NCI-H2081 (cell line): ENCODE measurements around the gene ATP11A.
"Not testable (repeated sequence)": the region's sequence is repeated elsewhere in the genome, so short reads cannot be mapped to it uniquely, and the experiment has no call there.

Experiments
- DNase-seq, 2 experiments: peaks; one replicate each; lab custom pipeline; 2025; lab: John Stamatoyannopoulos, UW

ATP11A gene

DNA sequence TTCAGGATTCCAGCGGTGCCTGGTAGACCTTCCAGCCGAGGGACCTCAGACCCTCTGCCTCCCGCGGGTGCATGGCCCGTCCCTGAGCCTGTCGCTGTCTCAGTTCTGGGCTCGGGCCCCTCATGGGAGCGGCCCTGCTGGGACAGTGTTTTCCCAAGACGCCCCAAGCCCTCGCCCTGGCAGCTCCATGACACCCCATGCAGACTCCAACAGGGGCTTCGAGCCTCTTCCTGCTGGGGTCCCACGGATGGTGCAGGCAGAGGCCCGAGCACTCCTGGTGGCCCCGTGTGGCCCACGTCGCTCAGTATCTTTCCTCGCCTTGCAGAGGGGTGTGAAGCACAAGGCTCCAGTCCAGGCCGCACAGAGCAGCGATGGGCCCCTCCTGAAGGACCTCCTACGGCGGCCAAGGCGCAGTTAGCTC, 190.4 kb downstream of the ATP11A start:
- no peak for DNase-seq

DNA sequence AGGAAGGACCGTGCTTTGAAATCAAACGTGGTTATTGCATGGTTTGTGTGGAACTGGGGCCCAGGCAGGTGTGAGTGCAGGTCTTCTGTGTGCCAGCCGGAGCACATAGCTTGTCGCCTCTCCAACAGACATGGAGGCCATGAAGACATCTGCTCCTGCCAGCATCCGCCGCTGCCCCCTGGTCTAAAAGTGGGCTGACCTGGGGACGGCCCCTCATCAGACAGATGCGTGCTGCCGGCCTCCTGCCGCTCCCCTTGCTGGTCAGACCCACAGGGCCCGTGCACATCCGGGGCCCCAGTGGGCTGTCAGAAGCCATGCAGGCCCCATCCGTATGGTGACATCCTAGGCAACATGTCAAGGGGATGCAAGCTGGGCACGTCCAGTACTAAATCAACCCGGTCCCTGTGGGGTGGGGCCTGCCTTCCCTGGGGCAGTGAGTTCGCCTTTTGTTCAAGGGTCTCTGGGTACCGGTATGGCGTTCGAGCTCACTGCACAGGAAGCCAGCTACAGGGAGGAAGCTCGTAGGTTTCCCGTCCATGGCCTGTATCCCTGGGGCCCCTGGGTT, 191.2 kb downstream of the ATP11A start:
- no peak for DNase-seq

DNA sequence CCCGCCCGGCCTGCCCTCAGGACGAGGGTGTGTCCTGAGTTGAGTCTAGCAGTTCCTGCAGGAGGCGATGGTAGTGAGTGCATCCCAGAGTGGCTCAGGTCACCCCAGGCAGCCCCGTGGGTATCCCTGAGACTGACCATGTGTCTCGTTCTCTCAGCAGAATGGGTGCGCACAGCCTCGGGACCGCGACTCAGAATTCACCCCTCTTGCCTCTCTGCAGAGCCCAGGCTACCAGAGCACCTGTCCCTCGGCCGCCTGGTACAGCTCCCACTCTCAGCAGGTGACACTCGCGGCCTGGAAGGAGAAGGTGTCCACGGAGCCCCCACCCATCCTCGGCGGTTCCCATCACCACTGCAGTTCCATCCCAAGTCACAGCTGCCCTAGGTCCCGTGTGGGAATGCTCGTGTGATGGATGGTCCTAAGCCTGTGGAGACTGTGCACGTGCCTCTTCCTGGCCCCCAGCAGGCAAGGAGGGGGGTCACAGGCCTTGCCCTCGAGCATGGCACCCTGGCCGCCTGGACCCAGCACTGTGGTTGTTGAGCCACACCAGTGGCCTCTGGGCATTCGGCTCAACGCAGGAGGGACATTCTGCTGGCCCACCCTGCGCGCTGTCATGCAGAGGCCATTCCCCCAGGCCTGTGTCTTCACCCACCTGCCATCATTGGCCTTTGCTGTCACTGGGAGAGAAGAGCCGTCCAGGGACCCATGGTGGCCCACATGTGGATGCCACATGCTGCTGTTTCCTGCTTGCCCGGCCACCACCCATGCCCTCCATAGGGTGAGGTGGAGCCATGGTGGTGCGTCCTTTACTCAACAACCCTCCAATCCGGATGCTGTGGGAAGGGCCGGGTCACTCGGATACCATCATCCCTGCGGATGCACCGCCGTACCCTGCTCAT, 192.1 kb downstream of the ATP11A start:
- DNase-seq: no peak

DNA sequence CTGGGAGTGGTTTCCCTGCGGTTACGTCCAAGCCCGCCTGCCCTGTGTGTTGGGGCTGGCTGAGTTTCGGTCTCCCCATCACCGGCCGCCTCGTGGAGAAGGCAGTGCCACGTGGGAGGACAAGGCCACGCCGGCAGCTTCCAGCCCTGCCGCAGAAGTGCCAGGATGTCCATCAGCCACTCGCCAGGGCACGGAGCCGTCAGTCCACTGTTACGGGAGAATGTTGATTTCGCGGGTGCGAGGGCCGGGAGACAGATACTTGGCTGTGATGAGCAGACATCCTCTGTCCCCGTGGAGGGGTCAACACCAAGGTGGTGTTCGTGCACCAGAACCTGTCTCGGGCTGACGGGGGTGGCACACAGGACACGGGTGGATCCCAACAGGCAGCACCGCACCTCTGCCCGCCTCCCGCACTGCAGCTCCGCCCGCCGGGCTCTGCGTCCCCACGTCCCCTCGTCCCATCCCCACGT, 192.8 kb downstream of the ATP11A start:
- no peak for DNase-seq

DNA sequence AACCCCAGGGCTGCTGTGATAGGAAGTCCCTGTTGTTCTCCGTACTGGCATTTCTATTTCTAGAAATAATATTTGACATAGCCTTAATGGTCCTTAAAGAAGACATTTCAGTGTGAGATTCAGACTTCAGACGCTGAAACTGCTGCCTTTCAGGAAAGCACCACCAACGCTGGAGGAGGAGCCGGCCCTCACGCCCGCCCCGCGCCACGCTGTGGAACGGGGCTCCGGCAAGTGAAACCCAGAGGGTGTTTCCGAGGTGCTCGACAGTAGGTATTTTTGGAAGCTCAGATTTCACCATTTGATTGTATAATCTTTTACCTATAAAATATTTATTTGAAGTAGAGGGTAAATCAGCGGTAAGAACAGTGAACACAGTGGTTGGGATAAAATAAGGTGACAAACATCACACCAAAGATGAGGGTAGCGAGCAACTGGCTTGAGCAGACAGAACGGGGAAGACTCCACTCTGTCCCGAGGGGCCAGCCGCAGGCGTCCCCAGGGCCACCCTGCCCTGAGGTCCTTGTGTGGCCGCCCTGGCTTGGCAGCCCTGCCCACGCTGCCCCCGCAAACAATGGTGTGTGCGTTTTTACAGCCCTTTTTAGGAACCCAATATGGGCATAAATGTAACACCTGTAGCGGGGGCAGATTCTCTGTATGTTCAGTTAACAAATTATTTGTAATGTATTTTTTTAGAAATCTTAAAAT, 193.6 kb downstream of the ATP11A start:
- no peak for DNase-seq

DNA sequence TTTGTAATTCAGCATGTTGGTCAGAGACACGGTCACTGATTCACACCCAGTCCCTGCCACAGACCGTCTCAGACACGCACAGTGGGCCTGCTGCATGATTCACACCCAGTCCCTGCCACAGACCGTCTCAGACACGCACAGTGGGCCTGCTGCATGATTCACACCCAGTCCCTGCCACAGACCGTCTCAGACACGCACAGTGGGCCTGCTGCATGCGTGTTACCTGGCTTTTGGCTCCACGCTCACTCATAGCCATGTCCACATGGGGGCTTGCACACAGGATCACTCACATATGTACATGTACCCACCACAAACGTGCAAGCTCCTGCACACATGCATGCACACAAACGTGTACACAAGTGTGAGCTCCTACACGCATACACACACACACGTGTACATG, 194.9 kb downstream of the ATP11A start:
- DNase-seq: not testable (repeated sequence)

DNA sequence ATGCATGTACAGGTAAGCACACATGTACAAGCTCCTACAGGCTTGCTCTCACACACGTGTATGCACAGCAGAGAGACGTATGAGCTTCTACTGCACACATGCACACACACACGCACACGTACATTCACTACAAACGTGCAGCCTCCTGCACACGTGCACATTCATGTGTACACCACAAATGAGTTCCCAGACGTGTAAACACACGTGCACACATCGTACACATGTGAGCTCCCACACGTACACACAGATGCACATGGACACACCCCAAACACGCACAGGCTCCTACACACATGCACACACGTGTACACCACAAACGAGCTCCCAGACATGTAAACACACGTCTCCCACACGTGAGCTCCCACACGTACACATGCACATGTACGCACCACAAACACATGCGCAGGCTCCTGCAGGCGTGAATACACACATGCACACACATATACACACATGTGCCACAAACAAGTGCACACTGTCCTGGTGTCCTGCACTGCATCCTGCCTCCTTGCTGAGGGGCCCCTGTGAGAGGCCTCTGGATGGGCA, 195.5 kb downstream of the ATP11A start:
- DNase-seq: no peak

DNA sequence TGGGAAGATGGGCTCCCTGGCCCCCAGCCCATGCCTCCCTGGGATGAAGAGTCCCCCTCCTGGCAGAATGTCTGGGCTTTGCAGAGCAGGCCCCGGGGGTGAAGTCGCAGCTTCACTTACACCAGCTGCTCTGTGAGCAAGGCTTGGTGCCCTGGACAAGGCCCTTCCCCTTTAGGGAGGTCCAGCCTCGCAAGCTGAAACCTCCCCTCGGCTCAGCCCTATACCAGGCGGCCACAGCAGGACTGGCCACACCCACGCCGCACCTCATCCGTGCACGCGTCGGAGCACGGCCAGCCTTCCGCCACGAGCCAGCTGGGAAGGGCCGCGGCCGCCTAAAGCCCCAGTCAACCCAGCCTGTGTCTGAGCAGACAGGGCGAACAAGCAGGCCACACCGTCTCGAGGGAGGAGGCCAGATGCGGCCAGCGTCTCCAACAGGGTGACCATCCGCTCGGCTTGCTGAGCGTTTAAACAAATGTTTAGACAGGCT, 196.0 kb downstream of the ATP11A start:
- peak; percentile 62 to 92 for DNase-seq

DNA sequence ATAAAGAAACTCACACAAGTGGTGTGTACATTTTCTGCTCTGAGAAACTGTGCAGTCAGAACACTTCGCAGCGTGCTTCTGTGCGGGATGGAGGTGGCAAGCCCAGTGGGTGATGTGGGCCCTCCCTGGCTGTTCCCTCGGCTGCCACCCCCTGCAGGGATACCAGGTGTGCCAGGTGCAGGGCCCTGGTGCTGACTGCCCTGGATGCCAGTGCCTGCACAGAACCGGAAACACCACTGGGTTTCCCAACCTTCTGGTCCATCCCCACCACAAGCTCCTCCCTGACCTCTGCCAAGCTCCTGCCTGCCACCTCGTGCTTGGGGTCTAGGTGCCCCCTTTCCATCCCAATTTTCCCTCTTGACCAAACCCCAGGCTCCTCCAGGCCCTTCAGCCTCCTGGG, 197.3 kb downstream of the ATP11A start:
- peak; percentile 66 to 89 for DNase-seq

DNA sequence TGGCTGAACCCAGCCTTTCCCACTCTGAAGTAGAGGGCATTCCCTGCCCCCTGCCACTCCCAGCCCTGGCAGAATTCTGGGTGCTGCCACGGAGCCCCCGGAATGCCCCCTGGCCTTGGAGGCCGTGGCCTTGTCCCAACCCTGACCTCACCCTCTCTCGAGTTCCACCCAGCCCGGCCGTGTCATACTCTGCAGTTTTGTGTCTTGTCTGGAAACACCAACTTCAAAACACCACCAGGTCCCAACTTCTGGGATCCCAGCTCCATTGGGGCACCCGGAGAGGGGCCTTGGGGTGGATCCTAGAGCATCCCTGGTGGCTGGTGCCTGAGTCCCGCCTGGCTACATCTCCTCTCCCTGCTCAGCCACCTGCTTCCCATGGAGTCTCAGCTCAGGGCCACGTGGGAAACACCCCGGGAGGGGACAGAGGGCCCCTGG, 197.7 kb downstream of the ATP11A start:
- DNase-seq: no peak

DNA sequence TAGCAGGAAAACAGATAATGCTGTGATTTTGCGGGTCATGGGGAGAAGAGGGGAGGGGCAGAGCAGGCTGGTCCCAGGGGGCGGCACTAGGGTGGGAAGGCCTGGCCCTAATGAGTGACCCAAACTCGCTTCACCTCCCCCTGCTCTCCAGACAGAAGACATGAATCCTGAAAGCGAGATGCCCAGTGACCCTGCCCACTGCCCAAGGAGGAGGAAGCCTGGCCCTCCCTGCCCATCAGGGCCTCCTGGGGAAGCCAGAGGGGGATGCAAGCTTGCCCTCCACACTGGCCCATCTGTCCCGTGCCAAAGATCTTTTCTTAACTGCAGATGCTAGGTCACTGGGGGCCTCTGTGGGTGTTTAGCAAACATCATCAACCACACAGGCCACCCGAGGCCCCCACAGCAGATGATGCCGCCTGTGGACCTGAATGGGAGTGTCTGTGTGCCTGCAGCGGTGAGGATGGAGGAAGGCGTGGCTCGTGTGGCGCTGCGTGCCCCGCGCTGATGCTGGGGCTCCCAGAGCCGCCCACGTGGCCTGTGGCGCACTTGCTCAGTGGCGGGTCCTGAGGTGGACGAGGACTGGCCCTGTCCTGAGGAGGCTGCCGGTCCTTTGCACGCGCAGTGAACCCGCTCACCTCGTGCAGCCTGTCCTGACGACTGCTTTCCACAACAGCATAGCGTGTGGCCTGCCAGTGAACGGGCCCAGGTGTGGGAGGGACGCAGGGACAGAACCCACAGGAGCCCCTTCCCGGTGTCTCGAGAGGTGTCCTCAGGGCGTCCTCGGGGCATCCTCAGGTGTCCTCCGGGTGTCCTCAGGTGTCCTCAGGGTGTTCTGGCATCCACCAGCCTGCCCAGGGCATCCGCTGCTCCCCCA, 198.6 kb downstream of the ATP11A start:
- no peak for DNase-seq

DNA sequence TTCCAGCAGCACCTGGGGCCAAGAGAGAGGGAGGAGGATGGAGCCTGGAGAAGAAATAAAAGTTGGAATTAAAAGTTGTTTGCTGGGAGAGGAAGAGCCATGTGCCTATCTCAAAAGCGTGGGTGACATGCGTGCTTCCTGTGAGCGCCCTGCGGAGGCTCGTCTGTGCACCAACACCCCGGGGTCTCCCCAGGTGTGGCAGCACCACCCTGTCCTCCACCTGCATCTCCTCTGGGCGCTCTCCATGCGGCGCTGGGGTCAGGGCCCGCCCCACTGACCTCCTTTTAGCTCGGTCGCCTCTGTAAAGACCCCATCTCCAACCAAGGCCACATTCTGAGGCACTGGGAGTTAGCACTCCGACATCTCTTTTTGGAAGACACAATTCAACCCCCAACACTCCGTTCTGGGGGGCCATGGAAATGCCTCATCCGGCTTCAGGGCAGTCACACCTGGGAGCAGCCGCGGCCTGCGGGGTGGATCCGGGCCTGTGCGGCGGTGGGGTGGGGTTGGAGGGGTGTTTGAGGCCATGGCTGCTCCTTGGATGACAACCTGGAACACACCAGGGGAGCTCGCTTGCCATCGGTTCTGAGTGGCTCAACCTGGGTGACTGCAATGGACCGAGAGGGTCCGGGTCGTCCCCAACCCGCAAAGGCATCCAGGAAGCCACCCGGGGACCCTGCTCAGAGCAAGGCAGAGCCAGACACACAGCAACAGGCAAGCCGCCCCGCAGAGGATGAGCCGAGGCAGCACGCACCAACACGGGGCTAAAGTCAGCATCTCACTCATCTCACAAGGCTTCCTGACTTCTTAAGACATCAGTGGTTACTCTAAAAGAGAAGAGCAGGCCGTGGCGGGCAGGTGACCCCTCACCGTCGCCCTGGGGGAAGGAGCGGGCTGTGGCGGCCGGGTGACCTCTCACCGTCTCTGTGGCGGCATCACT, 199.8 kb downstream of the ATP11A start:
- no peak for DNase-seq

DNA sequence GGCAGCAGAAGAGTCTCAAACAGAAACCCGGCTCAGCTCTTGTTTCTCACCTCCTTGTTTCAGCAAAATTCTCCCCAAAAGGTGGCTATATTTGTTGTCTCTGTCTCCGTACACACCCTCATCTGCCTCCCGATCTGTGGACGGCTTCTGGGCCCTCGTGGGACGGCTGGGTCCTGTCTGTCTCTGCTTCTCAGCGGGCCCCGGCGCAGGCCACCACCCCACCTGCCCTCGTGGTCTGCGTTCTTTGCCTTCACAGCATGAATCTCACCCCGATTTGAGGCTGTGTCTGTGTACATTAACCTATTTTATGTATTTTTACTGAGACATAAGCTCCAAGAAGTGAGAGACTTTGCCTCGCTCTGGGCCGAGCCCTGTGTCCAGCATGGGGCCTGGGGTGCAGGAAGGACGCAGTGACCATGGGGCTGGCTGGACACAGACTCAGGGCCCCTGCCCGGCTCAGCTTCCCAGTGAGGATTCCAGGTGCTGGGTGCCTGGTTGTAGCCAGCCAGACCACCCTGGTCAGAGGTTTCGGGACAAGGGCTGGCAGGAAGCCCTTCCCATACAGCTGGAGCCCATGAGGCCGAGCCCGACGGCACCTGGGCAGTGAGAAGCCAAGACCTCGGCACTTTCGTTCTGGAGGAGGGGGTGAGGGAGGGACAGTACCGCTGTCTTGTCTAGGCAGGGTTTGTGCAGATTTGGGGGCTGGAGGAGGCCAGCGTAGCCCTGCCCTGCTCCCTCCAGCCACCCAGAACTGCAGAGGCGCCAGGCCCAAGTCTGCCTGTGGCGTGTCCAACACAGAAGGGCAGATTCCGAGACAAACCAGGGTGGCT, 200.7 kb downstream of the ATP11A start:
- no peak for DNase-seq

DNA sequence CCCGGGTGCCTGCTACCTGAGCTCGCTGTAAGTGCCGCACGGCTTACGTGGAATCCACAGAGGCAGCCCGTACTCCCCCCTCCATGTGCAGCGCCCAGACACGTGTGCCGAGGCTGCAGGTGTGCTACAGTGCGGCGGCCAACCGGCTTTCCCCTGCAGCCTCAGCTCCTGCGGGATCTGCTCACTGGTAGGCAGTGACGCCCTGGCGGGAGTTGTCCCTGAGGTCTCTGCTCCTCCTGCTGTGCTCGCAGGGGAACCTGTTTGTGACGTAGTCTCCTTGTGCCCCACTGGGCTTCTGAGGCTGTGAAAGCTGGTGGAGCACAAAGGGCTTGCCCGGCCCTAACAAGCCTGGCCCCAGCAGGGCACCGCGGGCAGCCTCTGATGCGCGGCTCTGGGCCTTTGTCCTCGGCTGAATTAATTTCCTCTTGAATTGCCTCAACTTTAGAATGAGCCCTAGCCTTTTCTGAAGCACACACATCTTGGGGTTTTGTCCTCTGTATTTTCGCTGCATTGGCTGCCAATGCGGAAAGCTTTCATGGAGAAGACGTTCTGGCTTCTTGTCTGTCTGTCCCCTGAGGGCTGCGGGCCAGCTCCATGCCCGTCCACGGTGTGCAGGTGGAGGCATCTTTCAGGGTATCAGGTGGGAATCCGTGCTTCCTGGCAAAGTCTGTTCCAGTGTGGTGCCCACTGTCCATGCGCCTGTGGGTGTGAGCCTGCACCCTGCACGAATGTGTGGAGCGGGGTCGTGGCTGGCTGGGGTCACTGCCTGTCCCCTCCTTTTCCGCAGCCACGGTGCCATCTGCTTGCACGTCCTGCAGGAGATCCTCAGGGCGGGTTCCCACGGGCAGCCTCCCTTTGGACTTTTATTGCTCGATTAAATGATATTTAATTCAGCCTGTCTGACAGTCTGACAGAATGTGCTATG, 201.9 kb downstream of the ATP11A start:
- peak; percentile 73 to 93 for DNase-seq

DNA sequence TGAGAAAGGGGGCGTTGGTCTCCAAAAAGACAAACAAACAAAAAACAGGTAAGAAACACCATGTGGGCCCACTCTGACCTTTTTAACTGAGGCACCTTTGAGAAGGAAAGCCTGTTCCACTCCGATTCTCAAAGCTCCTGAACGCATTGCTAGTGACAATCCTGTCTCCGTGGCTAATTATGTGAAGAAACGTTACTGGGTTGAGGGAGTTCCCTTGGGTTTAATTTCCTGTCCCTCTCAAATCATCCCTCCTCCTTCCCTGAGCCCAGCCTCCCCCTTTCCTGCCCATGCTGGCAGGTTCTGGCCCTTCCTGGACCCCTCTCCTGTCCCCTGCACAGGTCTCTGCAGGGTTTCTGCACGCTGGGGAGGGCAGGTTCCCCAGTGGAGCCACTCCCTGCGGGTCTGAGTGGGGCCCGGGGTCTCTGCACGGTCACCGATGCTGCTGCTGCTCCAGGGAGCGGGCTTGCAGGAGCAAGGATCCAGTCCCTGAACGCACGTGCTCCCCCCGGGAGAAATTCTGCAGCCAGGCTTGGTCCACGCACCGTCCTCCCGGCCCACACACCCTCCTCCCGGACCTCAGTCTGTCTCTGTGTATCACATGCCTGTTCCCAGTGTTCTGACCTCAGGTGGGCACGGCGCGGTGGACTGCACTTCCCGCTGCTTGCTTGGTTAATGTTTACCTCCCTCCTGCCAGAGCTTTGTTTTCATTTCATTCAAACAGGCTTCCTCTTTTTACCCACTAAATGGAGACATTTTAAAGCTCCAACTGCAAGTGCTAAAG, 202.8 kb downstream of the ATP11A start:
- DNase-seq: peak; percentile 24 to 47

DNA sequence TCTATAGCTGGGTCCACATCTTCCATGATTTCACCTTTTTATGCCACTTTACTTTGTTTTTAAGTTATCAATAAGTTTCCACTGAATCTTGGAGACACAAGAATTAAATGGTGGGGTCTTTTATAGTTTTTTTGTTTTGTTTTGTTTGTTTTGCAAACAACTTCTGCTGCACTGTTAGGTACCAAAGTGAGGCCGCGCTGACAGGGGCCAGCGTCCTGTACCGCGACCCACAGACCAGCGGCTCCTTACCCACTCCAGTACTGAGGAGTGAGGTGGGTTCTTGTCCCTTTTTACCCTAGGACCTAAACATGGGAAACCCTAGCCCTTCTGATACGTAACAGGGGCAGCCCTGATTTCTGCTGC, 203.3 kb downstream of the ATP11A start:
- DNase-seq: no peak
